Left renal cortex interstitium (tissue), 4 donors: ENCODE results near the gene CLDN24. TPM values are rescaled to one million over a fixed set of nuclear protein-coding genes. Genes with fewer than 3 reads are reported as not detected.
"Not testable (repeated sequence)": the region's sequence is repeated elsewhere in the genome, so short reads cannot be mapped to it uniquely, and the experiment has no call there.

Experiments used
- DNase-seq, 4 donors: peaks; one replicate each; pipeline ENCODE4 v3.0.0-alpha.2; 2013; ENCODE audit warnings: low read depth in 4 of 4, low spot score in 2 of 4, missing footprints in 1 of 4
- polyA plus RNA-seq, 4 donors: library from polyadenylated mRNA; unstranded; fragments of 120-200 nt; gene quantifications; one replicate each; pipeline ENCODE4 v1.2.1, GENCODE V29; 2013; ENCODE audit not compliant: insufficient read length in 4 of 4

The CLDN24 gene
- polyA plus RNA-seq, 4 donors, result 0.32 to 0.61 (median 0.32) TPM; not detected in 1

DNA sequence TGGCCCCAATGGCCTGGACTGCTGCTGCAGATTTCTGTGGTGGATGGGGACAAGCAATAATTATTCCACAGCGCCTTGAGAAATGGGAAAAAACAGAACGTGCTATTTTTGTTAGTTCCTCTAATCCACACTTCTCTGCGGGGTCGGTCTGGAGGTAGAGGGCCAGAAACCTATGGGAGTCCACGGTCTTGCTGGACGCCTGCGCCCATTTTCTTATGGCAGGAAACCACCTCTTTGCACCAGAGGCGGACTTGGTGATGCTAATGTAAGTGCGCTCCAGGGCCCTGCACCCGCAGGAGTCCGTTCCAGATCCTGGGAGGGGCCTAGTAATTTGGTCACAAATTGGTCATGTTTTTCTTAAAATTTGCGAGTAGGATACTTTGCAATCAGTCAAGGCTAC lies 25.9 kb upstream of the CLDN24 start:
- no peak for DNase-seq

GRCh38 chr4:183347566-183347965 lies 25.3 kb upstream of the CLDN24 start:
- no peak for DNase-seq

GRCh38 chr4:183347146-183347545 lies 24.9 kb upstream of the CLDN24 start:
- no peak for DNase-seq

GRCh38 chr4:183345261-183345660 lies 23.0 kb upstream of the CLDN24 start:
- no peak for DNase-seq

- no peak for DNase-seq
Observed at GRCh38 chr4:183344523-183345255, 22.5 kb upstream of the CLDN24 start.

DNA sequence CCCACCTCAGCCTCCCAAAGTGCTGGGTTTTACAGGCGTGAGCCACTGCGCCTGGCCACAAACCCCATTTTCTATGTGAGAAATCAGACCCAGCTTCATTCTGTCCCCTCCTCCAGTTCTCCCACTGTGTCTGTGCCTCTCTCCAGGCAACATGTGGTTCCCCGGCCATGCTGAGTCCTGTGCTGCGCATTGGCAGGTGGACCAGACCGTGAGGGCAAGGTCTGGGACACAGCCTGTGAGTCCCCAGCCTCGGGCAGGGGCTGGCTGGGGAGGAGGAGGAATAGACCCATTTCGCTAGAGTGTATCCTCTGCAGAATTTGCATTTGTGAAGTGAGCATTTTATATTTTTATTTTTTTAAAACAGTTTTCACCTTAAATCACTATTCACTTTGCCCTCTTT lies 21.5 kb upstream of the CLDN24 start:
- DNase-seq, result no peak

DNA sequence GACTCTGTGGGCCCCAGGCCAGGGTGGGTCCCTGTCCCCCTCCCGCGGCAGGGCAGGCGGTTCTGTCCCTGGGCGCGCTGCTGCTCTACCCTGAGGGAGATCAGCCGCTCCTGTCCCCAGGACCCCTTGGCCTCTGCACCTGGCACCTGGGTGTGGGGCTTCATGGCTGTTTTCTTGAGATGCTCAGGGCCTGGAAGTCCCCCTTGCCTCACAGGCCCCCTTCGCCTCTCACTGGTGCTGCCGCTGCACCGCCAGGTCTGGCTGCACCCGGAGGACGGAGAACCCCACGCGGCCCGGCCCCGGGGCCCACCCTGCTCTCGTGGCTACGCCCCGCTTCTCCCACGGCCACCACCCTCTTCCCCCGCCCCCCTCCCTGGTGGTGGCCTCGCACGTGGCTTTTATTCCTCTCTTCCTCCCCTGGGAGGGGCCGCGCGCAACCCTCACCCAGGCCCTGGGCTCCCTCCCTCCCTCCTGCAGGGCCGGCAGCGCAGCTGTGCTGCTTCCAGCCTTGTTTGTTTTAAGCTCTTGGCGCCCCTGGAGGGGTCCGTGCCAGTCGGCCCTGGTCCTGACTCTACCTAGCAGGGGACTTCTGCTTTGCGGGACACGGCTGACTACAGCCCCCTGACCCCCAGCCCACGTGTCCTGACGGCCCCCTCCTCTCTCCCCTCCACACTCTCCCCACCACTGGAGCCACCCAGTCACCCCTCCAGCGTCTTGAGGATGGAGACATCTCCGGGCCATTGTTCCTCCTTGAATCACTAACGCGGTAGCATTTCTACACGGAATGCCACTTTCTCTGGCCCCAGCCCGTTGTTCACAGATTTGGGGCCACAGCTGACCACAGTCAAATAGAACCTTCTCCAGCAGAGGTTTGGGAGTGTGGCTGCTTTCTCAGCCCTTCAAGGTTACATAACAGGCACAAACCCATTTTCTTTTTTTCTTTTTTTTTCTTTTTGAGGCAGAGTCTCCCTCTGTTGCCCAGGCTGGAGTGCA lies 20.6 kb upstream of the CLDN24 start:
- no peak for DNase-seq

DNA sequence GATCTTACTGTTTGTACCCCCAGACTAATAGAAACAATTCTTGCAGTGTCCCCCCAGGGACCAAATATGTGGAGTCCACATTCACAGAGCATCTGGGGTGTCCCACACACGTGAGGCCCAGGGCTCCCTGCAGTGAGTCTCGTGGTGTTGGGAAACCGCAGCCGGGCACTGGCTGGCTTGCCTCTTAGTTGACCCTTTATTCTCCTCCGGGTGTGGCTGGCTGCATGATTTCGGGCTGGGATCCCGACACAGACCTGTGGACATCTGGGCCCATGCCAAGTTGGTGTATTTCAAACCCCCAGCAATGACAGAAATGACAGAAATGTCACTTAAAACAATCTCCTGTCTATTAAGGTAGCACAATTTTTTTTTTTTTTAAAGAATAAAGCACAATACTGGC lies 15.6 kb upstream of the CLDN24 start:
- no peak for DNase-seq

DNA sequence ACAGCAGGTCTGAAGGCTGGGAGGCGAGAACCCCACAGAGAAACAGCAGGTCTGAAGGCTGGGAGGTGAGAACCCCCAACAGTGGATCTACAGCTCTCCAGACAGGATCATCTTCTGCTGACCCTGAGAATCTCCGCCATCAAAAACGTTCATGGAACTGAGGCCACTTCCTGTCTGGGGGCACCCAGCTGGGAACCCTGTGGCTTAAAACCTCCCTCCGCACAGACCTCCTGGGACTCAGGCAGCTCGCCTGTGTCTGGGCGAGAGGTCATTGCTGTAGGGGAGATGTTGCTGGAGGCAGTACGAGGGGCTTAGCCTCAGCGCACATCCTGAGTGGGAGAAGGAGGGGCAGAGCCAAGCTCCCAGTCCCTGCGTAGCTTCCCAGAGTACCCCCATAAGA lies 15.1 kb upstream of the CLDN24 start:
- DNase-seq, result no peak

- DNase-seq, result no peak
Observed at GRCh38 chr4:183335369-183335940, 13.2 kb upstream of the CLDN24 start.

- no peak for DNase-seq
Observed at GRCh38 chr4:183333983-183334382, 11.8 kb upstream of the CLDN24 start.

- DNase-seq, result no peak
Observed at GRCh38 chr4:183333202-183333601, 11.0 kb upstream of the CLDN24 start.

DNA sequence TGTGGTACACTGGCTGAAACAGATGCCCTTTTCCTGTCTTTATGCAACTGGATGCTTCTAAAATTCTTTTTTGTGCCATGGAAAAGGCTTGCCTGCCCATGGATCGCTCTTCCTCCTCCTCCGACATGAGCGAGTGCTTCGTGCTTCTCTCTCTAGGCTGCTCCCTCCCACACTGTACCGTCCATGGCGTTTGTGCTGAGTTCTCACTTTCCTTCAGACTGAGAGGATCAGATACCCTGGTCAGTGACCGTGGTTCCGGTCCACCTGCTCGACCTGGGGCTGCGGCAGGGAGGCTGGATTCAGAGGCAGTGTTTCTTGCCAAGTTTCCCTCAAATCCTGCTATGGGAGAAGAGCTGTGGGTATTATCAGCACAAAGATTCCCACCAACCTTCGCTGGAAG lies 10.2 kb upstream of the CLDN24 start:
- DNase-seq, result peak in 2 of 4 donors; percentile 32 to 37

GRCh38 chr4:183330841-183331240 lies 8.6 kb upstream of the CLDN24 start:
- DNase-seq, result no peak

DNA sequence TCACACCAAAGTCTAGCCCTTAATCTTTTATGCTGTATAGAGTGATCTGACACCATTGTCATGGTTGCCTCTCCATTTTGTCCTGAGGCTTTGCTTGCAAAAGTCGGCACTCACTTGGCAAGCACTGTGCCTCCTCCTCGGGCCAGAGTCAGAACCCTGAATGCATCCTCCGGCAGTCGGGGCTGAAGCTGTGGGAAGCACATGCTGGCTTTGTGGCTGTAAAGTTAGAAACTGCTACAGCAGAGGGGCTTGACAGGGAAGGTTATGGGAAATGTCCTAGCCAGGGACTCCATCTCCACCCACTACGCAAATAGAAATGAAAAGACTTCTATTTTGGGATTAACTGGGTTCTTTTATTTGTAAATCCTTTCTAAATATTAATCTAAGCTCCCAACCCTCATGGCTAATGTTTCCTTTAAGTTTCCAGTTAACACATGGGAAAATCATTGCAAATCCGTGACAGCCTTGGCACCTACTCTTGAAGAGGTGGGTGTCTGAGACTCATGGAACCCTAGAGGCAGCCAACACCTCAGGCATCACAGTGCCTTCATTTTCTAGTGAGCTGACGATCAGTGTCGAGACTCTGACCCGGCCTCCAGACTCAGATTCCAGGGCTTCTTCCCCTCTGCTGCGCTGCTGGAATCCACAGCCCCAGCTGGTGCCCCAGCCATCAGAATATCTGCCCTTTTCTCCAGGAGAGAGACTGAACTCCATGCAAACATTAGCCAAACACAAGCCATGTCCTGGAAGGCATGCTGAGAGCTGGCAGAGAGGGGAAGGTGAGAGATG lies 7.9 kb upstream of the CLDN24 start:
- DNase-seq, result no peak

GRCh38 chr4:183329244-183329643 lies 7.0 kb upstream of the CLDN24 start:
- DNase-seq, result no peak

DNA sequence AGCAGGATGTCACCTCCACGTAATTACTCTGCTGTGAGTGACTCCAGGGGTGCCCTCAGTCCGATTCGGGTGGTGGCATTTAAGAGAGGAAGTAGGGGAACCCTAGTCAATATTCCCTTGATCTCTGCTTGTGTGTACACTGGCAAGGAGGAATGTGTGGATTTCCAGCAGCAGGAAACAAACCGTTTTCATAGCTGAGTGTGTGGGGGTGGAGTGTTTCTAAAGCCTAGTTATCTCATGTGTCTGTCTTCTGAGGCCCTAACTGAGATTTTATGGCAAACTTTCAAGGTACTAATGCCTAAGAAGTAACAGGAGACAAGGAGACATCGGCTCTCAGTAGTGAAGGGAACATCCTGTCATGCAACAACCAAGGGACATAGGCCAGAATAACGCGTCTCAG lies 6.6 kb upstream of the CLDN24 start:
- no peak for DNase-seq

DNA sequence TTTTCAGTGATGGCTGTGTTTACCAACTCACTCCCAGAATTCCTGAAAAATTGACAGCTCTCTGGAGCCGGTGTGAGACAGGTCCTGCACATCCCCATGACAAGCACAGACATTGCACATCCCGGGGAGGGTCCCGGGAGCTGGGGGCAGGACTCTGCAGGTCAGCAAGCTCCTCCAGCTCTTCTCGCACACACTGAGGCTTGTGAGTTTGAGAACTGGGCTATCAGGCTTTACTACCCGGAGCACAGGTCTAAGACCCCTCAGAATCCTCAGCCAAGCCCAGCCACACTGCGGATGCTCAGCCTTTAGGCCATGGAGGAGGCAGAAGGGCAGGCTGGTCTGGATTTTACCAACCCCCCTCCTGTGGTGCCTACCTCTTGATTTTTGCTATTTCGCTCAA lies 5.6 kb upstream of the CLDN24 start:
- no peak for DNase-seq

DNA sequence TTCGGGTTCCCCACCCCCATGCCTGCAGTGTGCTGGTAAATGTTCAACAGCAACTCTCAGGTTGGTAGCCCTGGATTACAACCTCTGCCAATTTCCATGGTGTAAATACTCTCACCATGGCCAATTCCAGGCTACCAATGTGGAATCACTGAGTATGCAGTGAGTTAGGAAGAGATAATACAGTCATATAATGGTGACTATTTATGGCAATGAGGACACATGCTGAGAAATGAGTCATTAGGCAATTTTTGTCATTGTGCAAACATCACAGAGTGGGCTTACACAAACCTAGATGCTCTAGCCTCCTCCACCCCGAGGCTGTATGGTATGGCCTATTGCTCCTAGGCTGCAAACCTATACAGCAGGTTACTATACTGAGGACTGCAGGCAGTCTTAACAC lies 4.6 kb upstream of the CLDN24 start:
- no peak for DNase-seq

DNA sequence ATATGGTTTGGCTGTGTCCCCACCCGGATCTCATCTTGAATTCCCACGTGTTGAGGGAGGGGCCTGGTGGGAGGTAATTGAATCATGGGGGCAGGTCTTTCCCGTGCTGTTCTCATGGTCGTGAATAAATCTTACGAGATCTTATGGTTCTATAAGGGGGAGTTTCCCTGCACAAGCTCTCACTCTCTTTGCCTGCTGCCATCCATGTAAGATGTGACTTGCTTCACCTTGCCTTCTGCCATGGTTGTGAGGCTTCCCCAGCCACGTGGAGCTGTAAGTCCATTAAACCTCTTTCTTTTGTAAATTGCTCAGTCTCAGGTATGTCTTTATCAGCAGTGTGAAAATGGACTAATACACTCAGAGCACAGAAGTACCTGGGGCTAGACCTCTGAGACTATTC lies 4.2 kb upstream of the CLDN24 start:
- DNase-seq, result not testable (repeated sequence)

GRCh38 chr4:183324619-183325018 lies 2.4 kb upstream of the CLDN24 start:
- DNase-seq, result no peak
